ENCODE measurements around the gene PAPPA2.
"Not testable (repeated sequence)": the region's sequence is repeated elsewhere in the genome, so short reads cannot be mapped to it uniquely, and the experiment has no call there.

Gene PAPPA2

GRCh38 chr1:176701151-176701866 lies 238.3 kb downstream of the PAPPA2 start:
- Mint-ChIP-seq H3K9me3 (ENCODE audit: low read depth) (no peaks in the 10 kb centered on the region), H3K4me3 (no peak overlapping the region), H3K4me1 (ENCODE audit: low read depth) (no peaks in the 10 kb centered on the region), H3K27ac (no peak overlapping the region), H3K27me3 (peaks cover 5% of the 10 kb centered on the region), H3K36me3 (no peaks in the 10 kb centered on the region)

- Mint-ChIP-seq H3K4me1 (ENCODE audit: low read depth) (no peaks in the 10 kb centered on the region), H3K4me3 (no peak overlapping the region), H3K36me3 (no peaks in the 10 kb centered on the region), H3K27ac (no peak overlapping the region), H3K27me3 (peaks cover 5% of the 10 kb centered on the region), H3K9me3 (ENCODE audit: low read depth) (no peaks in the 10 kb centered on the region)
These were observed 239.9 kb downstream of the PAPPA2 start for GRCh38 chr1:176702901-176703300.

GRCh38 chr1:176705585-176705984 lies 242.6 kb downstream of the PAPPA2 start:
- Mint-ChIP-seq H3K27ac (no peak overlapping the region), H3K4me1 (ENCODE audit: low read depth) (no peaks in the 10 kb centered on the region), H3K4me3 (no peak overlapping the region), H3K36me3 (no peaks in the 10 kb centered on the region), H3K9me3 (ENCODE audit: low read depth) (no peaks in the 10 kb centered on the region), H3K27me3 (peaks cover 2% of the 10 kb centered on the region)

GRCh38 chr1:176717066-176717750 lies 254.2 kb downstream of the PAPPA2 start:
- Mint-ChIP-seq H3K27ac (no peak overlapping the region), H3K4me3 (no peak overlapping the region), H3K36me3 (no peaks in the 10 kb centered on the region), H3K27me3 (no peaks in the 10 kb centered on the region), H3K4me1 (ENCODE audit: low read depth) (no peaks in the 10 kb centered on the region), H3K9me3 (ENCODE audit: low read depth) (no peaks in the 10 kb centered on the region)

GRCh38 chr1:176719447-176719846 lies 256.5 kb downstream of the PAPPA2 start:
- Mint-ChIP-seq H3K4me3 (no peak overlapping the region), H3K27me3 (no peaks in the 10 kb centered on the region), H3K4me1 (ENCODE audit: low read depth) (no peaks in the 10 kb centered on the region), H3K27ac (no peak overlapping the region), H3K9me3 (ENCODE audit: low read depth) (no peaks in the 10 kb centered on the region), H3K36me3 (no peaks in the 10 kb centered on the region)

- H3K4me1 Mint-ChIP-seq (ENCODE audit: low read depth): no peaks in the 10 kb centered on the region
- no peaks in the 10 kb centered on the region for H3K36me3 Mint-ChIP-seq
- H3K27me3 Mint-ChIP-seq: peaks cover 1% of the 10 kb centered on the region
- H3K9me3 Mint-ChIP-seq (ENCODE audit: low read depth): no peaks in the 10 kb centered on the region
- no peak overlapping the region for H3K4me3 Mint-ChIP-seq
- no peak overlapping the region for H3K27ac Mint-ChIP-seq
These were observed 257.9 kb downstream of the PAPPA2 start for GRCh38 chr1:176720838-176721237.

GRCh38 chr1:176733661-176734060 lies 270.7 kb downstream of the PAPPA2 start:
- Mint-ChIP-seq H3K27me3 (peaks cover 2% of the 10 kb centered on the region), H3K27ac (no peak overlapping the region), H3K4me1 (ENCODE audit: low read depth) (no peaks in the 10 kb centered on the region), H3K4me3 (no peak overlapping the region), H3K36me3 (no peaks in the 10 kb centered on the region), H3K9me3 (ENCODE audit: low read depth) (no peaks in the 10 kb centered on the region)

- Mint-ChIP-seq H3K4me1 (ENCODE audit: low read depth) (no peaks in the 10 kb centered on the region), H3K4me3 (no peak overlapping the region), H3K27me3 (peaks cover 2% of the 10 kb centered on the region)
These were observed 272.2 kb downstream of the PAPPA2 start for GRCh38 chr1:176735201-176735600.

GRCh38 chr1:176736015-176736414 lies 273.0 kb downstream of the PAPPA2 start:
- Mint-ChIP-seq H3K27me3 (peaks cover 2% of the 10 kb centered on the region), H3K36me3 (no peaks in the 10 kb centered on the region), H3K4me3 (no peak overlapping the region), H3K27ac (no peak overlapping the region), H3K9me3 (ENCODE audit: low read depth) (no peaks in the 10 kb centered on the region), H3K4me1 (ENCODE audit: low read depth) (no peaks in the 10 kb centered on the region)

More at GRCh38 chr1:176735201-176735600, 272.2 kb downstream of the PAPPA2 start:
- Mint-ChIP-seq H3K27ac (no peak overlapping the region), H3K9me3 (ENCODE audit: low read depth) (no peaks in the 10 kb centered on the region), H3K36me3 (no peaks in the 10 kb centered on the region)

GRCh38 chr1:176741181-176741580 lies 278.2 kb downstream of the PAPPA2 start:
- Mint-ChIP-seq H3K4me3 (no peak overlapping the region), H3K27me3 (no peaks in the 10 kb centered on the region), H3K9me3 (ENCODE audit: low read depth) (no peaks in the 10 kb centered on the region), H3K36me3 (no peaks in the 10 kb centered on the region), H3K4me1 (ENCODE audit: low read depth) (no peaks in the 10 kb centered on the region), H3K27ac (no peak overlapping the region)

- H3K4me1 Mint-ChIP-seq (ENCODE audit: low read depth): no peaks in the 10 kb centered on the region
- no peaks in the 10 kb centered on the region for H3K27me3 Mint-ChIP-seq
- H3K9me3 Mint-ChIP-seq (ENCODE audit: low read depth): no peaks in the 10 kb centered on the region
- H3K4me3 Mint-ChIP-seq: no peak overlapping the region
- H3K27ac Mint-ChIP-seq: no peak overlapping the region
- no peaks in the 10 kb centered on the region for H3K36me3 Mint-ChIP-seq
These were observed 279.3 kb downstream of the PAPPA2 start for GRCh38 chr1:176742322-176742721.

GRCh38 chr1:176744142-176744541 lies 281.2 kb downstream of the PAPPA2 start:
- no peaks in the 10 kb centered on the region for H3K27me3 Mint-ChIP-seq
- no peak overlapping the region for H3K27ac Mint-ChIP-seq
- no peaks in the 10 kb centered on the region for H3K4me1 Mint-ChIP-seq (ENCODE audit: low read depth)
- no peaks in the 10 kb centered on the region for H3K9me3 Mint-ChIP-seq (ENCODE audit: low read depth)
- H3K4me3 Mint-ChIP-seq: no peak overlapping the region
- no peaks in the 10 kb centered on the region for H3K36me3 Mint-ChIP-seq

GRCh38 chr1:176745945-176746344 lies 283.0 kb downstream of the PAPPA2 start:
- no peak overlapping the region for H3K27ac Mint-ChIP-seq
- H3K27me3 Mint-ChIP-seq: no peaks in the 10 kb centered on the region

GRCh38 chr1:176752505-176752904 lies 289.5 kb downstream of the PAPPA2 start:
- Mint-ChIP-seq H3K4me1 (ENCODE audit: low read depth) (no peaks in the 10 kb centered on the region), H3K27ac (no peak overlapping the region), H3K27me3 (no peaks in the 10 kb centered on the region), H3K9me3 (ENCODE audit: low read depth) (no peaks in the 10 kb centered on the region), H3K36me3 (no peaks in the 10 kb centered on the region), H3K4me3 (no peak overlapping the region)

More at GRCh38 chr1:176745945-176746344, 283.0 kb downstream of the PAPPA2 start:
- H3K4me1 Mint-ChIP-seq (ENCODE audit: low read depth): no peaks in the 10 kb centered on the region
- H3K36me3 Mint-ChIP-seq: no peaks in the 10 kb centered on the region
- no peaks in the 10 kb centered on the region for H3K9me3 Mint-ChIP-seq (ENCODE audit: low read depth)
- H3K4me3 Mint-ChIP-seq: no peak overlapping the region

- no peaks in the 10 kb centered on the region for H3K36me3 Mint-ChIP-seq
- H3K27me3 Mint-ChIP-seq: no peaks in the 10 kb centered on the region
- H3K27ac Mint-ChIP-seq: no peak overlapping the region
- H3K4me3 Mint-ChIP-seq: no peak overlapping the region
- no peaks in the 10 kb centered on the region for H3K9me3 Mint-ChIP-seq (ENCODE audit: low read depth)
- no peaks in the 10 kb centered on the region for H3K4me1 Mint-ChIP-seq (ENCODE audit: low read depth)
These were observed 291.7 kb downstream of the PAPPA2 start for GRCh38 chr1:176754676-176755075.

- H3K27ac Mint-ChIP-seq; H3K27me3 Mint-ChIP-seq; H3K36me3 Mint-ChIP-seq; H3K4me1 Mint-ChIP-seq (ENCODE audit: low read depth); H3K9me3 Mint-ChIP-seq (ENCODE audit: low read depth); H3K4me3 Mint-ChIP-seq: not testable (repeated sequence)
These were observed 293.8 kb downstream of the PAPPA2 start for GRCh38 chr1:176756817-176757216.

Measured in activated naive CD8-positive, alpha-beta T cell (primary cell).